Mesothelial cell of epicardium (in vitro differentiated cells): ENCODE results near the gene ZNF100. TPM values are rescaled to one million over a fixed set of nuclear protein-coding genes. Genes with fewer than 3 reads are reported as not detected.
A peak's percentile ranks its signal among the peaks of the same experiment; 100 is the strongest.

Source experiments
- DNase-seq, 2 experiments: peaks; one replicate each; pipeline ENCODE4 v3.0.0; 2021; ENCODE audit warnings: low spot score in 2 of 2; ENCODE audit not compliant: unreplicated experiment in 2 of 2
- H3K27ac Mint-ChIP-seq: 2 replicates; pipeline ENCODE4 v1.8.0; 2021; ENCODE audit warnings: mixed read lengths
- H3K27me3 Mint-ChIP-seq: 2 replicates; pipeline ENCODE4 v1.8.0; 2021; ENCODE audit warnings: low read depth, mixed read lengths
- H3K36me3 Mint-ChIP-seq: 2 replicates; pipeline ENCODE4 v1.8.0; 2021; ENCODE audit warnings: mixed read lengths
- H3K4me1 Mint-ChIP-seq: 2 replicates; pipeline ENCODE4 v1.8.0; 2021; ENCODE audit warnings: mixed read lengths
- H3K4me3 Mint-ChIP-seq: 2 replicates; pipeline ENCODE4 v1.8.0; 2021; ENCODE audit warnings: mild to moderate bottlenecking, moderate library complexity, mixed read lengths
- H3K9me3 Mint-ChIP-seq: 2 replicates; pipeline ENCODE4 v1.8.0; 2021; ENCODE audit warnings: mixed read lengths
- total RNA-seq: library from RNA; stranded (reverse); gene quantifications from 3 replicates; pipeline ENCODE4 v1.2.1, GENCODE V29; 2021
- TF ChIP-seq, protein P1 (sequence below): fragments of 200-600 bp; sonication (generic); IDR thresholded peaks from one replicate; pipeline ENCODE4 v1.5.0; 2021; ENCODE audit warnings: antibody characterized with exemption; ENCODE audit not compliant: unreplicated experiment

ZNF100 gene
- total RNA-seq, 1 donor from 2014 or later = 21.2 TPM

DNA sequence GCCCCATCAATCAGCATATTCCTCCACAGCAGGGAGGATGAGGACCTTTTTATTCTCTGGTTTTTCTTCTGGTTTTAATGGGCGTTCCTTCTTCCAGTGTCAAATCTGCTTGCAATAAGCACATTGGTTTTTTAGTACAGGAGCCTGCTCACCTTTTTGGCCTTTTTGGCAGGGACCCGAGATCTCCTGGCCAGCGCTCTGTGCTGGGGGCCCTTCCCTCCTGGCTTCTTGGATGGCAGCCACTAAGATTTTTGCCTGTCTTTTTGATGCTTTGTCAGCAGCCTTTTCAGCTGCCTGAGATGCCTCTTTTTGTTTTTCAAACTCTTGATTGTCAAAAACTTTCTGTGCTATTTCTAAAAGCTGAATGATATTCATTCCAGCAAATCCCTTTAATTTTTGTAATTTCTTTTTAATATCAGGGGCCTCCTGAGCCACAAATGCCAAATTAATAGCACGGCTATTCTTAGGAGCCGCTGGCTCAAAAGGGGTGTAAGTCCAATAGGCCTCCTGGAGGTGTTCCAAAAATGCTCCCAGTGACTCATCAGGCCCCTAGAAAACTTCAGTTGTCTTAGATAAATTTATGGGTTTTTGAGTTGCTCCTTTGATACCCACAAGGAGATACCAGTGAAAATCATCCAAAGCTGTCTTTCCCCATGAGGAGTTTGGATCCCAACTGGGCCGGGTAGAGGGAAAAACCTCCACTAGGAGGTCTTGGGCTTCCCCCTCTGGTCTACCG lies 73.0 kb downstream of the ZNF100 start:
- Mint-ChIP-seq H3K27me3 (no peaks in the 10 kb centered on the region), H3K4me3 (peak overlapping the region; percentile 54), H3K36me3 (no peaks in the 10 kb centered on the region), H3K9me3 (peaks cover 25% of the 10 kb centered on the region), H3K4me1 (peaks cover 48% of the 10 kb centered on the region), H3K27ac (peak overlapping the region; percentile 74)
- no peak for DNase-seq
- TF ChIP-seq, protein P1, sequence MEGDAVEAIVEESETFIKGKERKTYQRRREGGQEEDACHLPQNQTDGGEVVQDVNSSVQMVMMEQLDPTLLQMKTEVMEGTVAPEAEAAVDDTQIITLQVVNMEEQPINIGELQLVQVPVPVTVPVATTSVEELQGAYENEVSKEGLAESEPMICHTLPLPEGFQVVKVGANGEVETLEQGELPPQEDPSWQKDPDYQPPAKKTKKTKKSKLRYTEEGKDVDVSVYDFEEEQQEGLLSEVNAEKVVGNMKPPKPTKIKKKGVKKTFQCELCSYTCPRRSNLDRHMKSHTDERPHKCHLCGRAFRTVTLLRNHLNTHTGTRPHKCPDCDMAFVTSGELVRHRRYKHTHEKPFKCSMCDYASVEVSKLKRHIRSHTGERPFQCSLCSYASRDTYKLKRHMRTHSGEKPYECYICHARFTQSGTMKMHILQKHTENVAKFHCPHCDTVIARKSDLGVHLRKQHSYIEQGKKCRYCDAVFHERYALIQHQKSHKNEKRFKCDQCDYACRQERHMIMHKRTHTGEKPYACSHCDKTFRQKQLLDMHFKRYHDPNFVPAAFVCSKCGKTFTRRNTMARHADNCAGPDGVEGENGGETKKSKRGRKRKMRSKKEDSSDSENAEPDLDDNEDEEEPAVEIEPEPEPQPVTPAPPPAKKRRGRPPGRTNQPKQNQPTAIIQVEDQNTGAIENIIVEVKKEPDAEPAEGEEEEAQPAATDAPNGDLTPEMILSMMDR = no peak

DNA sequence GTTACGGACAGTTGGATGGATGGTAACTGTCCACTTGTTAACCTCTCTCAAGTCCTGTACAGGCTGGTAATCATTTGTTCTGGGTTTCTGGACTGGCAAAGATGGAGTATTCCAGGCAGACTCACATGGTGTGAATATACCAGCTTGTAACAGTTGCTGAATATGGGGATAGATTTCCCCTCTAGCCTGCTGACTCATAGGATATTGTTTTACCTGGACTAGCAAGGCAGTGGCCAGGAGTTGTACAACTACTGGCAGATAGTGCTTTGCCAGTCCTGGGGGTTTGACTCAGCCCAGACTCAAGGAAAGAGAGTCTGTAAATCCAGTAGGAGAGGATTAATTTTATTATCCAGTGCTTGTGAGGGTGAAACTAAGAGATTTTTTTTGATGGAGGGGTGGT lies 74.0 kb downstream of the ZNF100 start:
- peaks cover 34% of the 10 kb centered on the region for H3K9me3 Mint-ChIP-seq
- no peak overlapping the region for H3K4me3 Mint-ChIP-seq
- DNase-seq = no peak
- H3K27ac Mint-ChIP-seq = no peak overlapping the region
- peaks cover 52% of the 10 kb centered on the region for H3K4me1 Mint-ChIP-seq
- no peaks in the 10 kb centered on the region for H3K36me3 Mint-ChIP-seq
- TF ChIP-seq, protein P1 = no peak
- H3K27me3 Mint-ChIP-seq = no peaks in the 10 kb centered on the region

DNA sequence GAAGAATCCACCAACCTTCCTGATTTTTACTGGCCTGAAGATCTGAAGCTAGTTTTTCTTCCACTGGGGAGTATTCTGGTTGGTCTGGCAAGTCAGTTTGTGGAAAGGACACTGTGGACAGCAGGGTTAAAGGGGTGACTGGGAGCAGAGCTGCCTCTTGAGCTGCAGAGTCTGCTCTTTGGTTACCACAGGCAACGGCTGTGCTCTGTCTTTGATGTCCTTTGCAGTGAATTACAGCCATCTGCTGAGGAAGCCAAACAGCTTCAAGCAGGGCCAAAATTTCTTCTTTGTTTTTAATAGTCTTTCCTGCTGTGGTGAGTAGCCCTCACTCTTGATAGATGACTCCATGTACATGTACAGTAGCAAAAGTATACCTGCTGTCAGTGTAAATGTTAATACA lies 75.7 kb downstream of the ZNF100 start:
- Mint-ChIP-seq H3K4me1 (peaks cover 44% of the 10 kb centered on the region), H3K27me3 (no peaks in the 10 kb centered on the region), H3K27ac (peak overlapping the region; percentile 74), H3K9me3 (peaks cover 42% of the 10 kb centered on the region), H3K4me3 (no peak overlapping the region), H3K36me3 (no peaks in the 10 kb centered on the region)
- DNase-seq = no peak
- TF ChIP-seq, protein P1 = no peak

DNA sequence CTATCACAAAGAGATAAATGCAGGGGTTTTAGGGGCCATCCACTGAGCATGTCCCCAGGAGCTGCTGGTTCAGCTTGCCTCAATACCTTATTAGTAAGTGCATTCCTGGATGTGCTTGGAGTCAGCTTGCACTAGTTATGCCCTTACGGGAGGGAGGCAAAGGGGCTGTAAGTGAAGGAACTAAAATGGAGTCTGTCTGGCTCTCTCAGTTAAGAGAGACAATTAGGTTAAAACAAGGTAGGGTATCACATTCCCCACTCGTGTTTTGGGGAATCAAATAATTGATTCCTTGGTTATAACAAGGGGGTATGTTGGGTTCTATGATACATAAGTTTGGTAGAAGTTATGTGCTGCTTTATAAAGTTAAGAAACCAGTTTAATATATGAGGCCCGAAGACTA lies 78.9 kb downstream of the ZNF100 start:
- peaks cover 20% of the 10 kb centered on the region for H3K4me1 Mint-ChIP-seq
- H3K4me3 Mint-ChIP-seq = no peak overlapping the region
- TF ChIP-seq, protein P1 = no peak
- no peaks in the 10 kb centered on the region for H3K36me3 Mint-ChIP-seq
- peaks cover 37% of the 10 kb centered on the region for H3K9me3 Mint-ChIP-seq
- H3K27me3 Mint-ChIP-seq = no peaks in the 10 kb centered on the region
- no peak overlapping the region for H3K27ac Mint-ChIP-seq
- DNase-seq = no peak

DNA sequence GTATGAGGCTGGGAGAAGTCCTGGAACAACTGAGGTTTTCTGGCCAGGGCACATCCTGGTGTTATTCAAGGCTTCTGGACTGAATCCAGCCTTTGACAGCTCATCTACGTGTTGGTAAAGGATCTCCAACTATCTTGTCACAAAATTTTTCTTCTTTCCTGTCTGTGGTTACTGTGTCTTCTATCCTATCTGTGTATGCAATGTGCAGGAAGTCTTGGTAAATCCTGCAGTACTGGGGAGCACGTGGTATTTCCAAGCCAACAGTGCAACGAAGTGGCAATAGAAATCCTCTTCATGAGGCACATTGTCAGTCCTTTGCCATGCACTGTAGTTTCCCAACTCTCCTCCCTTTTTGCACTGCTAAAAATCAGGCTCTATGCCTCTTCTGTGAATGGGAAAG lies 86.7 kb downstream of the ZNF100 start:
- Mint-ChIP-seq H3K4me3 (no peak overlapping the region), H3K27me3 (no peaks in the 10 kb centered on the region), H3K27ac (no peak overlapping the region), H3K36me3 (no peaks in the 10 kb centered on the region), H3K9me3 (peaks cover 26% of the 10 kb centered on the region), H3K4me1 (peaks cover 3% of the 10 kb centered on the region)
- TF ChIP-seq, protein P1 = no peak
- no peak for DNase-seq
